AG04450 (cell line): ENCODE measurements around the gene IL10RB. TPM values are rescaled to one million over a fixed set of nuclear protein-coding genes. Genes with fewer than 3 reads are reported as not detected.

Source experiments
- CTCF ChIA-PET: fragments of 300-600, 350-600 bp; formaldehyde crosslinking; extraction: SDS; loops from one replicate; lab custom pipeline; 2022; ENCODE audit warnings: antibody characterized with exemption, inconsistent platforms; lab: Charles Lee
- POLR2A ChIA-PET: fragments of 350-600 bp; formaldehyde crosslinking; extraction: SDS; loops from one replicate; lab custom pipeline; 2021; ENCODE audit warnings: antibody characterized with exemption, inconsistent platforms; lab: Yijun Ruan, JAX
- DNase-seq: peaks from one replicate; pipeline ENCODE4 v3.0.0-alpha.2; 2011; ENCODE audit warnings: low read depth, low spot score
- H3K27ac ChIP-seq: one replicate; pipeline ENCODE4 v1.5.1; 2012; ENCODE audit warnings: low read depth, low read length, control low read depth
- H3K27me3 ChIP-seq: one replicate; pipeline ENCODE4 v1.6.0; 2012; ENCODE audit warnings: low read length; ENCODE audit not compliant: control insufficient read depth, insufficient read depth
- H3K4me3 ChIP-seq: 2 replicates; pipeline ENCODE4 v1.5.1; 2011; ENCODE audit warnings: mild to moderate bottlenecking, low read depth, low read length, control low read depth
- H3K9me3 ChIP-seq: 2 replicates; pipeline ENCODE4 v1.5.1; 2012; ENCODE audit warnings: low read length; ENCODE audit not compliant: control insufficient read depth, insufficient read depth
- CTCF ChIP-seq: IDR thresholded peaks from 2 replicates; pipeline ENCODE4 v1.5.1; 2011; ENCODE audit warnings: low read depth, low read length, control low read depth, inconsistent platforms
- polyA plus RNA-seq: library from polyadenylated mRNA; depleted of rRNA; stranded (reverse); fragments of >200 nt; gene quantifications from 2 replicates; pipeline ENCODE4 v1.2.3, GENCODE V29; 2011

Gene IL10RB
- polyA plus RNA-seq, 1 experiment, result 46.4 TPM

GRCh38 chr21:33279330-33279820 is 13.2 kb downstream of the IL10RB start:
- H3K27ac ChIP-seq, result no peak overlapping the region
- no peaks in the 10 kb centered on the region for H3K27me3 ChIP-seq
- ChIA-PET CTCF (no interaction called here), POLR2A (no interaction called here)
- H3K4me3 ChIP-seq, result no peak overlapping the region
- no peak for TF ChIP-seq CTCF
- no peak for DNase-seq
- H3K9me3 ChIP-seq, result no peaks in the 10 kb centered on the region

DNA sequence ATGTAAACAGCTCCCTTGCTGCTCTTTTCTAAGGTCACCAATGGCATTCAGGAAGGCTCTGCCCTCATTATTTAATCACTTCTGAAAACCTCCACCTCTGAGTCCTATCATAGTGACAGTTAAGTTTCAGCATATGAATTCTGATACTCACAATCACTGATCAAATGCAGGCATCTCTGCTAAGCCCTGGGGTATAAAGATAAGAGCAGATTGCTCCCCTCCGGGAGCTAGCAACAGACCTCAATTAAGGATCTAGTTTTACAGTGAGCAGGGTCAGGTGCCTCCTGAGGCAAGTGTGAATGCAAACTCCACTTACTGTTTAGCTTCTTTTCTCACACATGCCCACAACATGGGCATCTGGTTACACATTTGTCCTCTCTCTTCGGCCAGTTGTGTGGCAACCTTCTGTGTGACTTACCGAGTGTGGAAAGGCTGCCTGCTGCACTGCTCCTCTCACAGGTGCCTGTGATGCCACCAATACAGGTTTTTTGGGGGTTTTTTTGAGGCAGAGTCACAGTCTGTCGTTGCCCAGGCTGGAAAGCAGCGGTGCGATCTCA is 15.0 kb downstream of the IL10RB start:
- no peaks in the 10 kb centered on the region for H3K27me3 ChIP-seq
- POLR2A ChIA-PET, result no interaction called here
- no peak overlapping the region for H3K4me3 ChIP-seq
- no peak for DNase-seq
- CTCF ChIA-PET, result no interaction called here
- no peaks in the 10 kb centered on the region for H3K9me3 ChIP-seq
- no peak for TF ChIP-seq CTCF
- no peak overlapping the region for H3K27ac ChIP-seq

DNA sequence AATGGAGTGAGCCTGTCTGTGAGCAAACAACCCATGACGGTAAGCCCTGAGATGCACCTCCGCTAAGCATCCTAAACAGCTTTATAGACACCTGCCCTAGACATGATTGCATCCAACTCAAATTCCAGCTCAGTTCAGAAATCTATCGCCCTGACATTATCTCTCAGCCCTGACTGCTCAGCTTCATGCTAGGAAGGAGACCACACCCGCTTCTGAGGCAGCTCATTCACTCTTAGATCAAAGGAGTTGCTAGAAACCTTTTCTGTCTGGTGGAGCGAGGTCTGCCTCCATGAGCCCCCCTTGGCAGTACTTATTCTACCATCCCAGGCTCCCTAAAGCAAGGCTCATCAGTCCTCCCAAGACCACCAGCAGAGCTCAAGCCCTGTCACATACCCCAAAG is 17.0 kb downstream of the IL10RB start:
- no peak for DNase-seq
- no peak for TF ChIP-seq CTCF
- ChIA-PET POLR2A (no interaction called here), CTCF (interaction anchor here (0.6 kb wide), 1 partner anchor 1546 kb away, joined by 4 read pairs; no protein-coding TSS in a partner anchor)
- no peaks in the 10 kb centered on the region for H3K9me3 ChIP-seq
- no peak overlapping the region for H3K4me3 ChIP-seq
- H3K27ac ChIP-seq, result no peak overlapping the region
- H3K27me3 ChIP-seq, result no peaks in the 10 kb centered on the region

- no peak for TF ChIP-seq CTCF
- Histone ChIP-seq H3K9me3 (no peaks in the 10 kb centered on the region), H3K4me3 (no peak overlapping the region), H3K27ac (no peak overlapping the region), H3K27me3 (no peaks in the 10 kb centered on the region)
- ChIA-PET CTCF (interaction anchor here (0.6 kb wide), 1 partner anchor 211 kb away, joined by 3 read pairs; no protein-coding TSS in a partner anchor), POLR2A (interaction anchor here (1.1 kb wide), 1 partner anchor 73 kb away, joined by 3 read pairs; no protein-coding TSS in a partner anchor)
- DNase-seq, result no peak
Observed at GRCh38 chr21:33286076-33286475, 19.9 kb downstream of the IL10RB start.
